Embryonic facial prominence (tissue), 1 donor: ENCODE measurements around the gene MRPL28.
"Not testable (repeated sequence)": the region's sequence is repeated elsewhere in the genome, so short reads cannot be mapped to it uniquely, and the experiment has no call there.

Source experiments
- DNase-seq: peaks from one replicate; pipeline ENCODE4 v3.0.0-alpha.2; 2016; ENCODE audit errors: extremely low spot score

MRPL28 gene

DNA sequence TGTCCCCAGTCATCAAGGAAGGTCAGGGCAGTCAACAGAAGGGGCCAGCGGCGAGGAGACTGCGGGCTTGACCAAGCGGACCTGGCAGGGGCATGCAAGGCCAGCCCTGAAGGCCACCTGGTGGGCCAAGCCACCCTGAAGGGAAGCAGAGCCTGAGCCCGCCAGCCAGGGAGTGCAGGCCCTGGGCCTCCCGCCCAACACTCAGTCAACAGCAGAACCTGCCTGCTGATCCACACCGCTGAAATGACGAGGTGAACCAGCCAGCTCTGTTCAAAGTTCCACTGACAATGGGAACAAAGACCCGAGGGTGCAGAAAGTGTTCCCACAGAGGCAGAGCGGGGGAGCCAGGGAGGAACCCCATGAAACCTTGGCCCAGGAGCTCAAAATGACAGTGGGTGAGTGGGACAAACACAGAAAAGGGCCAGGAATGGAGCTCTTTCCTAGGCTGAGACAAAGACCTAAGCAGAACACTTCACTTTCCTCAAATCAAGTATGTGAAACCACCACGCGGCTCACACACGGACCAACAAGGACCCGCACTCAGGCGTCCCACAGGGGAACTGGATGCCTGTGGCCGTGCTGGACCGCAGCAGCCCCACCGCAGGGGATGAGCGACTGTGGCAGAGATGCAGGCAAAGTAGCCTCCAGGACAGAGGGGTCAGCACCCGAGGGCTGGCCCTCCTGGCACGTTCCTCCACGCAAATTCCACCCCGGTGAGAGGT, 29.8 kb downstream of the MRPL28 start:
- no peak for DNase-seq

- no peak for DNase-seq
These were observed 30.7 kb downstream of the MRPL28 start for GRCh38 chr16:339680-340079.

DNA sequence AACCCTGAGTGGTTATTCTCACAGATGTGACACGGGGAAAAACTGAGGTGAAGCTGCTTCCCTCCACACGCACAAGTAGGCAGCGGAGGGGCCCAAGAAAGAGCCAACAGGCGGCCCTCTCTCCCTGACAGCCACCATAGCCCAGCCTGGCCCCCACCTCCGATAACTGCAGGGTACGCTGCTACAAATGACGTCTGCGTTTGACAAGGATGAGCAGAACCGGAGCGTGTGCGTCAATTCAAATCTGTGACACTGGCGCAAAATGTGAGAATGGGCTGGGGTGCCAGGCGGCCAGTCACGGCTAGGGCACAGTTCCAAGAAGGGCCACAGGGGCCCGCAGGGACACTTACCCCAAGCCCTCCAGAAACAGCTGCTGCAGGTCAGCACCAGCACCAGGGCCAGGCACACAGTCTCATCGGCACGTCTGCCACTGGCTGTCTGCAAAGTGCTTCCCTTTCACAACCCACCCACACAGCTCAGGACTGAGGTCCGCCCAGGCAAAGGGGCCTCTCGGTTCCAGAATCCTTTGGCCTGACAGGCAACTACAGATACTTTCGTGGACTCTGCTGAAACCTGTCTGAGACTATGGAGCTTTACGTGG, 32.3 kb downstream of the MRPL28 start:
- no peak for DNase-seq

- no peak for DNase-seq
These were observed 32.9 kb downstream of the MRPL28 start for GRCh38 chr16:337437-337836.

- no peak for DNase-seq
These were observed 34.1 kb downstream of the MRPL28 start for GRCh38 chr16:336269-336668.

DNA sequence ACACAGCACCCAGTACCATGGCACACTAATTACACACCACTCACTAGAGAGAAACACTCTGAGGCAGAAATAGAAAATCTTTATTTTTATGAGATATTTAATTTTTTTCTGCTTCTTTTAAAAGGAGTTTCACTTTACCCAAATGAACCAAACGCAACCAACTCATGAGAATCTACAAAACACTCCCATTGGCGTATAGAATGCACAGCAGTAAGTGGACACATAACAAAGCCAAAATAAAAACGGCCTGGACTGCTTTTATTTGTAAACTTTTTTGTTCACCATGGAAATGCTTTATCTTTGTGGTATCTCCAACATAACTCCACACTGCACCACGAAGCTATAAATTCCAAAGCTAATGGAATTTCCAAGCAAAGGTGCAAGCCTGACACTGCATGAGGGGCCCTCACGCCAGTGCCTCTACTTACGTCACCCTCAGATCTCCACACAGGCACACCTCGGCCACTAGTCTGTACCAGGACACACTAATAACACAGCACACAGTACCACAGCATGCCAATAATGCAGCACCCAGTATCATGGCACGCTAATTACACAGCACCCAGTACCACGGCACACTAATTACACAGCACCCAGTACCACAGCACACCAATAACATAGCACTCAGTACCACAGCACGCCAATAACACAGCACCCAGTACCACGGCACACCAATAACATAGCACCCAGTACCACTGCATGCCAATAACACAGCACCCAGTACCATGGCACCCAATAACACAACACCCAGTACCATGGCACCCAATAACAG, 35.3 kb downstream of the MRPL28 start:
- DNase-seq = not testable (repeated sequence)

GRCh38 chr16:334164-334832, 36.0 kb downstream of the MRPL28 start:
- not testable (repeated sequence) for DNase-seq

DNA sequence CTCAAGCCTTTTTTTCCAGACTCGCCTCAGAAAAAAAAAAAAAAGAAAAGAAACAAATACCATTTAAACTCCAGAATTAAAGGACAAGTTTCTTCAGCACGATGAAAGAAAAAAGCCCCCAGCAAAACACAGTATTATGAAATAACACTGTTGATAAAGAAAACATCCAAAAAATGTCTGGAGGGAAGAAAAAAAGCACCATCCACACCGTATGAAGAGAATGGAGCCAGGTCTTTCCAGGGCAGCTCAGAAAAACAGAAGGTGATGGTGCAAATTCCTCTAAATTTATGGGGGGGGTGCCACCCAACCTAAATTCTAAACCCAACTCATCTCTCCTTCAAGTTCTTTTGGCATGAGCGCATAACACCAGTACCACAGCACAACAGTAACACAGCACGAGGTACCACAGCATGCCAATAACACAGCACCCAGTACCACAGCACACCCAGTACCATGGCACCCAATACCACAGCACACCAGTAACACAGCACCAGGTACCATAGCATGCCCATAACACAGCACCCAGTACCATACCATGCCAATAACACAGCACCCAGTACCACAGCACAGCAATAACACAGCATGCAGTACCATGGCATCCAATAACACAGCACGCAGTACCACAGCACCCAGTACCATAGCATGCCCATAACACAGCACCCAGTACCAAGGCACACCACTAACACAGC, 36.8 kb downstream of the MRPL28 start:
- no peak for DNase-seq

DNA sequence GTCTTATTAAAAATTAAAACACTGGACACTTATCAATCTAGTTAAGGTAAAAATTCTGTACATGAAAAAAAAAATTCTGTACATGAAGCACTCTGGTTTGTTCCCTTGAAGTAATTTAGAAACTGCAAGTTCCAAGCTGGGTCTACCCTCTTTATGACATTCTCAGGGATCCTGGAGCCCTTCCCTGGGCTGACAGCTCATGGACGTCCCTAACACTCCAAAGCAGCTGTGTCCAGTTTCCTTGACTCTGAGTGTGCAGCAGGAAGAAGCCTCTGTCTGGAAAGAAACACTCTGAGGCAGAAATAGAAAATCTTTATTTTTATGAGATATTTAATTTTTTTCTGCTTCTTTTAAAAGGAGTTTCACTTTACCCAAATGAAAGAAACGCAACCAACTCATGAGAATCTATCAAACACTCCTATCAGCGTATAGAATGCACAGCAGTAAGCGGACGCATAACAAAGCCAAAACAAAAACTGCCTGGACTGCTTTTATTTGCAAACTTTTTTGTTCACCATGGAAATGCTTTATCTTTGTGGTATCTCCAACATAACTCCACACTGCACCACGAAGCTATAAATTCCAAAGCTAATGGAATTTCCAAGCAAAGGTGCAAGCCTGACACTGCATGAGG, 39.0 kb downstream of the MRPL28 start:
- DNase-seq = not testable (repeated sequence)

DNA sequence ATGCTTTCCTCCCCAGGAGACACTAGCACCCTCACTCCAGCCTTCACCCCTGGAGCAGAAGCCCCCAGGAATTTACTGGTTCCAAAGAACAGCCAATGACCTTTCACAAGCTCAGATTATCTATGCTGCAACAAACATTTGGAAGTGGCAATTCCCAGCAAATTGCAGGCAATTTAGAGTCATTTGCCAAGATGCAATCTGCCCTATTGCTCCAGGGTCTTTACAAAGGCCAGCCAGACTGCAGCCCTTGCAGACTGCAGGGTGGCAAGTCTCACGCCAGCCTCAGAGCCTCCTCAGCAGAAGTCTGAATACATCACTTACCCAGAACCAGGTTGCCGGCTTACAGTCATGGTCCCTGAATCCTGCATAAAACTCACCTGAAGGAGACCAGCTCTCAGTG, 39.6 kb downstream of the MRPL28 start:
- DNase-seq = no peak

GRCh38 chr16:325375-326145, 44.8 kb downstream of the MRPL28 start:
- DNase-seq = no peak

DNA sequence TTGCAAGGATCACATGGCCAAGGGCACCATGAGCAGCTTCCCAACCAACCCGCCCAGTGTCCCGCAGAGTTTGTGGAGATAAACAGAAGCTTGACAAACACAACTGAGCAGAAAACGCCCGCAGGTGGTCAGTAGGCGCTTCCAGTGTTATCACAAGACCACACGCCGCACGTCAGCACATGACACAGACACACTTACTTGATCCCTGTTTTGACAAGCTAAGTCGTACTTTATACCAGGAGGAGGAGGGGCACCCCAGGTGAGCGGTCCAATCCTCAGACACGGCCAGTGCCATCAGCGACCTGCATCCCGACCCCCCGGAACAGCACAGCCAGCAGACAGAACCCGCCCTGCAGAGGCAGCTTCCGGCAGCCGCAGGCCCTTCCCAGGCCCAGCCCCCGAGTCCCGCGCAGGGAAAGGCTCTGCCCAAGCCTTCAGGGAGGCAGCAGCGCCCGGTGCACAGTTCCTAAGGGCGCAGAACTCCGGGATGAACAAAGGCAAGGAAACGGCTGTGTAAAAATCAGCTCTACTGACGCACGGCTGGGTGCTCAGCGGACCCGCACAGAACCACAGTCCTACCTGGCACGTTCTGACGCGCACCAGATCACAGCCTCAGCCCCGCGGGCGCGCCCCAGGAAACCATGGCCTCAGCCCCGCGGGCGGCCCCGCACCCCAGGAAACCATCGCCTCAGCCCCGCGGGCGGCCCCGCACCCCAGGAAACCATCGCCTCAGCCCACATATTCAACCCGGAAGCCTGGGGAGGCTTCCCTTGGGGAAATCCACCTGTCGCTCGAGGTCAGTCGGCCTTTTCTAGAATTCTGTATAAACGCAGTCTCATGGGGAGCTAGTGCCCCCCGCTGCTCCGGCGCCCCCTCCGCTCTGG, 45.6 kb downstream of the MRPL28 start:
- DNase-seq = no peak

DNA sequence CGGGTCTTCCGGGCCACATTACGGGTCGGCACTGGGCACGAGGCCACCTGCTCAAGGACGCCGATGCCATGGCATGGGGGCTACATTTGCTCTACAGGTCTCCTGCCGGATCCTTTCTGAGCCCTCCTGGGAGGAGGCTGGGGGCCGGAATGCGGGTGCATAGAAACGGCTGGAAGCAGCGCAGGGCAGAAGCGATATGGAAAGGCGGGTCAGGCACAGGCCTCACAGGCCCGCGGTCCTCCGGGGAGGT, 46.2 kb downstream of the MRPL28 start:
- no peak for DNase-seq

GRCh38 chr16:322476-323143, 47.7 kb downstream of the MRPL28 start:
- DNase-seq = no peak

DNA sequence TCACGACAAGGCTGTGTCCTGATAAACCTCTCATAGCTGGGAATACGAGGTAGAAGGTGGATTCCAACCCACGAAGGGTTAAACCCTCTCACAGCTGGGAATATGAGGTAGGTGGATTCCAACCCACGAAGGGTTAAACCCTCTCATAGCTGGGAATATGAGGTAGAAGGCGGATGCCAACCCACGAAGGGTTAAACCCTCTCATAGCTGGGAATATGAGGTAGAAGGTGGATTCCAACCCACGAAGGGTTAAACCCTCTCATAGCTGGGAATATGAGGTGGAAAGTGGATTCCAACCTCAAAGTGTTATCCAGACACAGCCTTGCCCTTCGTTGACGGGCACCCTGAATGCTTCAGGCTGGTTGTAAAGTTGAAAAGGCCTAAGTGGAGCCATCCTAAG, 48.8 kb downstream of the MRPL28 start:
- DNase-seq = no peak

GRCh38 chr16:320206-320605, 50.1 kb downstream of the MRPL28 start:
- DNase-seq = no peak

DNA sequence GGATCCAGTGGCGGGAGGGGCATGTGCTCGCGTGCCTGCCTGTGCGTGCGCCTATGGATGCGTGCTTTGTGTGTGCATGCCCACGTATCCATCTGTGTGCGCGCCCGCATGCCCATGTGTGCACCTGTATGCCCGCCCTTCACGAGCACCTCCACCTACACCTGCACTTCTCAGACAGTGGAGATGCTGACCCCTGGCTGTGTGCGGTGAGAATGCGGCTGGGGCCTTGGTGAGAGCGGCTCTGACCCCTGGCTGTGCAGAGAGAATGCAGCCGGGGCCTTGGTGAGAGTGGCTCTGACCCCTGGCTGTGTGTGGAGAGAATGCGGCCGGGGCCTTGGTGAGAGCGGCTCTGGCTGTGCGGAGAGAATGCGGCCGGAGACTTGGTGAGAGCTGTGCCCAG, 51.7 kb downstream of the MRPL28 start:
- no peak for DNase-seq

GRCh38 chr16:317583-317982, 52.8 kb downstream of the MRPL28 start:
- DNase-seq = no peak
